ENCODE results near the gene ARHGAP32.

GRCh38 chr11:128965485-128965884 is 226.6 kb downstream of the ARHGAP32 start:
- no peak for TF ChIP-seq CTCF (IDR thresholded peaks at IDR 0.05)
- no peak for TF ChIP-seq EZH2 (IDR thresholded peaks at IDR 0.05)
